ENCODE results near the gene CNEP1R1.

- TF ChIP-seq, protein P1, sequence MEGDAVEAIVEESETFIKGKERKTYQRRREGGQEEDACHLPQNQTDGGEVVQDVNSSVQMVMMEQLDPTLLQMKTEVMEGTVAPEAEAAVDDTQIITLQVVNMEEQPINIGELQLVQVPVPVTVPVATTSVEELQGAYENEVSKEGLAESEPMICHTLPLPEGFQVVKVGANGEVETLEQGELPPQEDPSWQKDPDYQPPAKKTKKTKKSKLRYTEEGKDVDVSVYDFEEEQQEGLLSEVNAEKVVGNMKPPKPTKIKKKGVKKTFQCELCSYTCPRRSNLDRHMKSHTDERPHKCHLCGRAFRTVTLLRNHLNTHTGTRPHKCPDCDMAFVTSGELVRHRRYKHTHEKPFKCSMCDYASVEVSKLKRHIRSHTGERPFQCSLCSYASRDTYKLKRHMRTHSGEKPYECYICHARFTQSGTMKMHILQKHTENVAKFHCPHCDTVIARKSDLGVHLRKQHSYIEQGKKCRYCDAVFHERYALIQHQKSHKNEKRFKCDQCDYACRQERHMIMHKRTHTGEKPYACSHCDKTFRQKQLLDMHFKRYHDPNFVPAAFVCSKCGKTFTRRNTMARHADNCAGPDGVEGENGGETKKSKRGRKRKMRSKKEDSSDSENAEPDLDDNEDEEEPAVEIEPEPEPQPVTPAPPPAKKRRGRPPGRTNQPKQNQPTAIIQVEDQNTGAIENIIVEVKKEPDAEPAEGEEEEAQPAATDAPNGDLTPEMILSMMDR (IDR thresholded peaks at IDR 0.05) = no peak
- no peak for TF ChIP-seq POLR2A (IDR thresholded peaks at IDR 0.05)
Observed at GRCh38 chr16:50071075-50071671, 46.1 kb downstream of the CNEP1R1 start.
